Myometrial cell (primary cell): ENCODE data around the gene PITPNC1. TPM values are rescaled to one million over a fixed set of nuclear protein-coding genes. Genes with fewer than 3 reads are reported as not detected.

Experiments used
- total RNA-seq: library from RNA; depleted of rRNA; stranded (reverse); fragments of >200 nt; gene quantifications from 2 replicates; pipeline ENCODE4 v1.2.3, GENCODE V29; 2015

PITPNC1 gene
- 3.0 and 6.1 TPM in 2 replicates for total RNA-seq

DNA sequence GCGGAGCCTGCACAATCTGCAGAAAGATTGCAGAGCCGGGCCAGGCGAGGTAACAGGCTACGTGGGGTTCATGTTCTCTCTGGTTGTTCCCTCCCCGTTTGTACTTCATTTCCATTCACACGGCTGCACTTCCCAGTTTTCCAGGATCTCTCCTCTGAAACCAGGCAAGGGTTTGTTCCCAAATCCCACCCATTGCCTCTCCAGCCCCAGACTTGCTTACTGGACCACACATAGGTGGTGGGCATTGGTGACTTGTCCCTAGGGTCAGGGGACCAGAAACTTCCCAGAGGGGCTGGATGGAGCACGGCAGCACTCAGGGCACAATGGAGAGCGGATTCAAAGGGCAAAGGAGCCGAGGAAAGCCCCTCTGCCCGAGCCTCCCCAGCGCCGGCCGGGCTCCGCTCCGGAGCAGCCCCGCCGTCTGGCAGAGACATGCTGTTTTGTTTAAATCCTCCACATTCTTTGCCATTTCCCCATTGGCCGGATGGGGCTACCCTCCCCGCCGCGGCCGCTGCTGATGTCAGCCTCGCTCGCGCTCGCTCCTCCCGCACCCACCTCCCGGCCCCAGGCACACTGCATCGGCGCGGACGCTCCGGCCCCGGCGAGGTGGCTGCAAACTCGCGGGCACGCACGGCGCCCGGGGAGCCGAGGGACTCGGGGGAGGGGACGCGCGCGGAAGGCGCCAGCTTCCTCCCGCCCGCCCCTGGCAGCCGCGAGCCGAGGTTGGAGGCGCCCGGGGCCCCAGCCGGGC is at the start of gene PITPNC1:
PITPNC1 (plus strand) TSS at position 545 of the 751 bp plus-strand sequence.

DNA sequence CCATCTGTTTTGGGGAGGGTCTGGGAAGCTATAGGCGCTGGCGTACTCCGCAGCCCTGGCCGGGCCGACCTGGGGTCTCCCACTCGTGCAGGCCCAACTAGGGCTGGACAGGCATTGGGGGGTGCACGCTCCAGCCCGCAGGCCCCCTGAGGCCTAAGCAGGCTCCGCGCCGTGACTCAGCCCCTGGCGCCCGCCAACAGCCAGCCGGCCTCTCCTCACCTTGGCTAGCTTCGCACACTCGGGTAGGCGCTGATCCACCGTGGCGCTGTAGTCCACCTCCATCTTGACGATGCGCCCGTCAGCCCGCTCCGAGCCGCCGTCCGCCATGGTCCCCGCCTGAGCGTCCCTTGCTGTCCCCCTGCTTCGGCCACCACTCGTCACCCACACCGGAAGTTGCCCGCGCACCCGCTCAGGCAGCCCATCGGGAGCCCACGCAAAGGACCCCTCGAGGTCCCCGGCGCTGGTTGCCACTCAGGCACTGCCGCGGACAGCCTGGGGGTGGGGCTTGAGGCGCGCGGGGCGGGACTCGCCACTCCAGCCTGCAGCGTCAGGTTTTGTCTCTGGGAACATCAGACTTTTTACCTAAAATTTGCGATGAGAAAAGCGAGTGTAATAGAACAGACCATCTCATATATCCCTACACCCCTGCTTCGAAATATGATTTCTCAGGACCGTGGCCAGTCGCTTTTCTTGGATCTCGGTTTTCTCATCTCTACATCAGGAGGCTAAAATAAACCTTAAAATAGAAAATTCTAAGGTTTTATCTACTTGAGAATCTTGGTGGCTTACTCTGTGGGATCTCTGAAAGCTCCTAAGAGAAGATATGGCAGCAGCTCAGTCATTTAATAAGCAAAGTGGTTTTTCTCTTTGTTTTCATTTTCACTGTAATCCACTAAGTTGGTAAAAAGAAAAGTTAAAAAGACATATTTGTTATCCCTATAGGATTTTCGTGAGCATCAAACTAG is 10.6 kb upstream of the PITPNC1 start, which contains the start of gene PSMD12:
PSMD12 (minus strand) TSS at position 385 of the 965 bp plus-strand sequence; CDS start at position 327, 58 bp downstream.

DNA sequence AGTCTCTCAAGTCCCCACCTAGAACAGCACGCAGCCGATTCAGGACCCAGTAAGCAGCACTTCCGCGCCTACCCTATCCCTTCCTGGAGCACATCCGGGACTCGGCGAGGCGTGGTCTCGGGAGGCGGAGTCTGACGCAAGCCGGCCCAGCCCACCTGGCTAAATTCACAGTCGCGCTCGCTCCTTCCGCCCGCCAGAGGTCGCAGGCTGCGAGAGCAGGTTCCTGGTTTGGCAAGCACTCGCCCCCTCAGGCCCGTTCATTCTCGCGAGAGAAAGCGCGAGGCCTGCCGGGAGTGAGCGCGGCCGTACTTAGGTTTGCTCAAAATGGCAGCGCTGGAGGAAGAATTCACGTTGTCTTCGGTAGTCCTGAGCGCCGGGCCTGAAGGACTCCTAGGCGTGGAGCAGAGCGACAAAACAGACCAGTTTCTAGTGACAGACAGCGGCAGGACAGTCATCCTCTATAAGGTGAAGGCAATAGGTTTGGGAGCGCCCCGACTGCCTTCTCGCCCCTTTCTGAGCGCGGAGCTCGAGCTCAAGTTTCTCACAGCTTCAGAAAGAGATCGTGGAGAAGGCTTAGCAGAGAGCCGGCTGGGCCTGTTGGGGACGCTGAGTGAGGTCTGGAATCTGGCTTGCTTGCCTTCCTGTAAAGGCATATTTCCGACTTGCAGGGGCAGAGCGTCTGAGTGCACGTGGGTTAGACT is 340.7 kb downstream of the PITPNC1 start, which contains the start of gene NOL11:
NOL11 (plus strand) TSS at position 313 of the 701 bp plus-strand sequence; CDS start at position 325, 12 bp downstream.

Other genes starting within 250 kb of the PITPNC1 start
- gene HELZ, start 132.1 kb upstream of the PITPNC1 start, total RNA-seq: 12.1 and 14.5 TPM in 2 replicates
- gene PSMD12, start 10.7 kb upstream of the PITPNC1 start, total RNA-seq: 19.3 and 21.8 TPM in 2 replicates